Activated CD8-positive, alpha-beta T cell treated with anti-CD3 and anti-CD28 coated beads, Interleukin-2, amount 10 ng/mL, durations not matched to agents 7 days and 5 days (primary cell): ENCODE data around the gene ZNF350. TPM values are rescaled to one million over a fixed set of nuclear protein-coding genes. Genes with fewer than 3 reads are reported as not detected.

ENCODE experiments used
- ATAC-seq: fragments of 150-1000 bp; cut with Tn5 transposase; one replicate; pipeline ENCODE4 v1.10.0; 2021; ENCODE audit warnings: moderate library complexity
- CTCF ChIA-PET: fragments of 350-600 bp; sonication (Branson Sonifier 250); formaldehyde crosslinking; loops from one replicate; lab custom pipeline; 2021; ENCODE audit warnings: antibody characterized with exemption; lab: Charles Lee
- POLR2A ChIA-PET: fragments of 350-600 bp; sonication (Branson Sonifier 250); formaldehyde crosslinking; loops from one replicate; lab custom pipeline; 2021; ENCODE audit warnings: antibody characterized with exemption; lab: Charles Lee
- DNase-seq: peaks from one replicate; pipeline ENCODE4 v3.0.0-alpha.2; 2020
- H3K27ac Mint-ChIP-seq: one replicate; pipeline ENCODE4 v1.8.0; 2021; ENCODE audit warnings: mild to moderate bottlenecking, mixed read lengths
- H3K27me3 Mint-ChIP-seq: one replicate; pipeline ENCODE4 v1.8.0; 2021; ENCODE audit warnings: low read depth, mixed read lengths
- H3K36me3 Mint-ChIP-seq: one replicate; pipeline ENCODE4 v1.8.0; 2021; ENCODE audit warnings: low read depth, mixed read lengths
- H3K4me1 Mint-ChIP-seq: one replicate; pipeline ENCODE4 v1.8.0; 2021; ENCODE audit warnings: low read depth, mixed read lengths
- H3K4me3 Mint-ChIP-seq: one replicate; pipeline ENCODE4 v1.8.0; 2021; ENCODE audit warnings: mild to moderate bottlenecking, mixed read lengths
- H3K9me3 Mint-ChIP-seq: one replicate; pipeline ENCODE4 v1.8.0; 2022; ENCODE audit warnings: mixed read lengths; ENCODE audit not compliant: insufficient read depth
- total RNA-seq, 2 experiments: library from RNA; stranded (reverse); gene quantifications; one replicate each; pipeline ENCODE4 v1.2.3, GENCODE V29; 2021

The ZNF350 gene
- total RNA-seq, 2 experiments from 2014 or later = 11.8 to 13.7 TPM

GRCh38 chr19:51926426-51926783, 60.2 kb downstream of the ZNF350 start:
- ATAC-seq = no peak
- Mint-ChIP-seq H3K36me3 (peaks cover 68% of the 10 kb centered on the region), H3K4me1 (peaks cover 17% of the 10 kb centered on the region), H3K9me3 (peaks cover 63% of the 10 kb centered on the region), H3K27me3 (no peaks in the 10 kb centered on the region), H3K4me3 (peak overlapping the region; percentile 99), H3K27ac (peak overlapping the region; percentile 90)
- ChIA-PET POLR2A (no interaction called here), CTCF (no interaction called here)
- DNase-seq = no peak

- DNase-seq (no peak), ATAC-seq (no peak)
- Mint-ChIP-seq H3K4me3 (no peak overlapping the region), H3K9me3 (peaks cover 55% of the 10 kb centered on the region), H3K36me3 (peaks cover 36% of the 10 kb centered on the region), H3K4me1 (peaks cover 6% of the 10 kb centered on the region), H3K27ac (no peak overlapping the region), H3K27me3 (no peaks in the 10 kb centered on the region)
- ChIA-PET POLR2A (no interaction called here), CTCF (no interaction called here)
Measured at GRCh38 chr19:51921949-51922348, 64.7 kb downstream of the ZNF350 start.

GRCh38 chr19:51919606-51920005, 67.0 kb downstream of the ZNF350 start:
- H3K27me3 Mint-ChIP-seq = no peaks in the 10 kb centered on the region
- peaks cover 62% of the 10 kb centered on the region for H3K9me3 Mint-ChIP-seq
- ChIA-PET CTCF (no interaction called here), POLR2A (no interaction called here)
- no peak overlapping the region for H3K4me3 Mint-ChIP-seq
- H3K36me3 Mint-ChIP-seq = peaks cover 25% of the 10 kb centered on the region
- no peaks in the 10 kb centered on the region for H3K4me1 Mint-ChIP-seq
- DNase-seq (no peak), ATAC-seq (no peak)
- no peak overlapping the region for H3K27ac Mint-ChIP-seq

GRCh38 chr19:51916167-51916566, 70.5 kb downstream of the ZNF350 start:
- Mint-ChIP-seq H3K36me3 (peaks cover 15% of the 10 kb centered on the region), H3K4me3 (no peak overlapping the region), H3K27ac (no peak overlapping the region), H3K27me3 (no peaks in the 10 kb centered on the region), H3K4me1 (no peaks in the 10 kb centered on the region), H3K9me3 (peaks cover 60% of the 10 kb centered on the region)
- POLR2A ChIA-PET = no interaction called here
- no peak for DNase-seq
- no peak for ATAC-seq
- CTCF ChIA-PET = no interaction called here

GRCh38 chr19:51915324-51915867, 71.2 kb downstream of the ZNF350 start:
- Mint-ChIP-seq H3K4me1 (no peaks in the 10 kb centered on the region), H3K36me3 (peaks cover 15% of the 10 kb centered on the region), H3K4me3 (no peak overlapping the region), H3K27ac (no peak overlapping the region), H3K27me3 (no peaks in the 10 kb centered on the region), H3K9me3 (peaks cover 54% of the 10 kb centered on the region)
- ChIA-PET POLR2A (no interaction called here), CTCF (interaction anchor here (0.7 kb wide), 1 partner anchor 19 kb away, joined by 3 read pairs; no protein-coding TSS in a partner anchor)
- DNase-seq = no peak
- no peak for ATAC-seq

Other genes with a start within 250 kb of the ZNF350 start
- not detected for gene FPR1, start 235.0 kb downstream of the ZNF350 start, total RNA-seq
- gene FPR2, start 225.7 kb downstream of the ZNF350 start, total RNA-seq = not detected
- not detected for gene FPR3, start 191.7 kb downstream of the ZNF350 start, total RNA-seq
- 1 to 10 TPM; 6.0 to 7.6 TPM for gene ZNF577, start 98.9 kb downstream of the ZNF350 start, total RNA-seq
- 10 to 100 TPM; 10.9 to 11.2 TPM for gene ZNF649, start 81.8 kb downstream of the ZNF350 start, total RNA-seq
- 1 to 10 TPM; 6.3 to 8.2 TPM for gene ZNF613, start 59.4 kb downstream of the ZNF350 start, total RNA-seq
- 1 to 10 TPM; 7.8 to 8.6 TPM for gene ZNF615, start 21.4 kb upstream of the ZNF350 start, total RNA-seq
- gene ZNF614, start 41.5 kb upstream of the ZNF350 start, total RNA-seq = 10 to 100 TPM in 1 of 2 experiments, 1 to 10 TPM in 1; 9.8 to 11.7 TPM
- gene ZNF432, start 62.0 kb upstream of the ZNF350 start, total RNA-seq = 10 to 100 TPM; 15.6 to 16.0 TPM
- 10 to 100 TPM; 26.2 to 28.0 TPM for gene ZNF841, start 108.9 kb upstream of the ZNF350 start, total RNA-seq
- gene ZNF616, start 153.1 kb upstream of the ZNF350 start, total RNA-seq = 1 to 10 TPM; 6.2 to 8.4 TPM
- gene ZNF836, start 184.8 kb upstream of the ZNF350 start, total RNA-seq = 10 to 100 TPM; 15.5 to 18.7 TPM
- gene PPP2R1A, start 203.2 kb upstream of the ZNF350 start, total RNA-seq = 100 to 1,000 TPM; 223 to 225 TPM